NOMO-1 treated with dmso at 0.1 percent for 144 hours (cell line): Measurements from ENCODE around the gene ASXL3.

Source experiments
- DNase-seq: peaks from one replicate; lab custom pipeline; 2025; ENCODE audit not compliant: unreplicated experiment; lab: John Stamatoyannopoulos, UW

The ASXL3 gene

DNA sequence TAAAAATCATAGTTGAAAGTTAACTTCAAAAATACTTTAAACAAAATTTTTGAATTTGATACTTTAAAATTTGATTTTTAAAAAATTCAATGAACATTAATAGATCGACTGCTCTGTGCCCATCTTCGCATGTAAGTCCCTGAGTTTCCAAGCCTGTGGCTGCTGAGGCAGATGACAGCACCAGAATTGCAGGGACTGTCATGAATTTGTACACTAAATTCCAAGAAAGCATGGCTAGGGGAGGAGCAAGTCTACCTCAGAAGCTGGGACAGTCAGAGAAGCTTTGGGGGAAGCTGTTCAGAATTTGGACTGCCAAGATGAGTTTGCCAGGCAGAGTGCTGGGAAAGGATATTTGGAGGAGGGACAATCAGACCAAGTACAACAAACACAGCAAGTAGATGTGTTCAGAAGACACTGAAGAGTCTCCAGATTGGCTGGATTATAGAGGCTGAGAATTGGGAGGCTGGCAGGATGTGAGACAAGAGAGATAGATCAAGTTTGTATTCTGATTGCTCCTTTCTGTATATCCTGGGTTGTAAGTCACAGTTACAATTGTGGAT is 79.0 kb downstream of the ASXL3 start:
- no peak for DNase-seq

- no peak for DNase-seq
These were observed 82.8 kb downstream of the ASXL3 start for GRCh38 chr18:33660696-33661310.

DNA sequence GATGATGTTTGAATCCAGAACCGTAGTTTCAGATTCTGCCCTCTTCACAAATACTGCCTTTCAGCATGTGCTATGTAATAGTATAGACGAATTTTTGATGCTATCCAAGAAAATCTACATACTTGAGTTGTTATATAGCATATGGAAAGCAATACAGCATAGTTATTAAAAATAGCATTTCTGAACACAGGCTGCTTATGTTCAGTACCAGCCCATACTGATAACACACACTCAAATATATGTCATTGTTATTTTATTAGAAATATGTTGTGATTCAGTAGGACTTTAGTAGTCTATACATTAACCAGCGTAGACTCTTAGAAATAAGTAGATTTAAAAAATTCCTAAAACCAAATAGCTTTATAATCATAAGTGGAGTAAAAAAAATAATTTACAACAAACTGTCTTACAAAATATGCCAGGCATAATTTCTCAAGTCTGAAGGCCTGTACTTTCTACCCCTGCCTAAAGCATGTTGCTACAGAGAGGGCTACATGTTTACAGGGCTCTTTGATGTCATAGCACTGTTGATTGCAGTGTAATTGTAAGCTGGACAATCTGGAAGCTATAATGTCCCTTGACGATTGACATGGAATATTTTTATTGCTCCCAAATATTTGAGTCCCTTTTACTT is 86.3 kb downstream of the ASXL3 start:
- DNase-seq, result no peak

DNA sequence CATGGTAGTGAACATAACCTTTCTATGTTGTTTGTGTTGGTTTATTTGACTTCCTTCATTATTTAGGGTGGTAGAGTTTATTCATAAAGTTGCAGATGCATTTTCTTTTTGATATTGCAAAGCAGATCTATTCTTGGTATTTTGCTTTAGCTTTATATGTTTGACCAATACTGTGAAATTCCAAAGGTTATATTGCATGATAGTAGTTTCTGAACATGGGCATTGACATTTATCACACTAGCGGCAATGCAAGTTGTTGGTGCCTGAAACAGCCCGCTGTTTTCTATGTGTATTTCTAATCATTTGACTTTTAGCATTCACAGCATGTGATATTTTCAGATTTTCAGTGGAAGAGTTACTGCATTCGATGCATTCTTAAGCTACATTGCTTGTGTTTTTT is 87.2 kb downstream of the ASXL3 start:
- DNase-seq, result no peak

- no peak for DNase-seq
These were observed 87.6 kb downstream of the ASXL3 start for GRCh38 chr18:33665641-33666040.

- DNase-seq, result no peak
These were observed 88.9 kb downstream of the ASXL3 start for GRCh38 chr18:33666915-33667314.

DNA sequence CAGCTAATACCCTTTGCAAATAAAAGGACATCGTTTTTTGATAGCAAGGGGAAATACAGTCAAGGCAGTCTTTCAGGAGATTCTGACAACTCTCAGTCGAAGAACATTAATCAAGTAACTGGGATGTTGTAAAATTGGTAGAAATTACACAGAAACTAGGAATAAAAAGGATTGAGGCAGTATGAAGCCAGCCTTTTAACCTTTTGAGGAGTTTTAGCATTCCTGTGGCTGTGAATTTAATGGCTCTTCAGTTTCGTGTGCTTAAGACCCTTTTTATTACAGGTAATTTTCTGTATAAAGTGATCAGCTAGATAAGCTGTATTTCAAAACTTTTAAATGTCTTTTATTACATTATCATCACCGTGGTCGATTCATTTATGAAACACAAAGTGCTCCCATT is 91.6 kb downstream of the ASXL3 start:
- no peak for DNase-seq

GRCh38 chr18:33670029-33670428 is 92.0 kb downstream of the ASXL3 start:
- DNase-seq, result no peak

- no peak for DNase-seq
These were observed 95.7 kb downstream of the ASXL3 start for GRCh38 chr18:33673689-33674088.

- no peak for DNase-seq
These were observed 98.6 kb downstream of the ASXL3 start for GRCh38 chr18:33676593-33676992.

DNA sequence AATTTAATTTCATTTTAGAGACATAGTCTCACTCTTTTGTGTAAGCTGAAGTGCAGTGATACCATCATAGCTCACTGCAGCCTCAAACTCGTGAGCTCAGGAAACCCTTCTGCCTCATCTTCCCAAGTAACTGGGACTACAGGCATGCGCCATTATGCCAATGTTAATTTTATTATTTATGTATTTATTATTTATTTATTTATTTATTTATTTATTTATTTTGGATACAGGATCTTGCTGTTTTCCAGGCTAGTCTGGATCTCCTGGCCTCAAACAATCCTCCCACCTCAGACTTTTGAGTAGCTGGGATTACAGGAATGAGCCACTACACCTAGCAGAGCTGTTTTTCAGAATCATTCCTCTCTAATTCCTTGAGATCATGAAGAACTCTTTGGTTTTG is 99.9 kb downstream of the ASXL3 start:
- no peak for DNase-seq

DNA sequence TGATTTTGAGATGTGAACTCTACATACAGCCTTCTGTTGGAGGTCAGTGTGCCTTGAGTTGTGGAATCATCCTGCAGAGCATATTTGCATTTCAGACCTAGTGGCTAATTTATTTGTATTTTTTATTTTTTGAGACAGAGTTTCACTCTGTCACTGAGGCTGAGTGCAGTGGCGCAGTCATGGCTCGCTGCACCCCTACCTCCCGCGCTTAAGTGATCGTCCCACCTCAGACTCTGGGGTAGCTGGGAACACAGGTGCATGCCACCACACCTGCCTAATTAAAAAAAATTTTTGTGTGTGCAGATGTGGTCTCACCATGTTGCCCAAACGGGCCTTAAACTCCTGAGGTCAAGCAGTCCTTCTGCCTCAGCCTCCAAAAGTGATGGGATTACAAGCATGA is 104.4 kb downstream of the ASXL3 start:
- no peak for DNase-seq

DNA sequence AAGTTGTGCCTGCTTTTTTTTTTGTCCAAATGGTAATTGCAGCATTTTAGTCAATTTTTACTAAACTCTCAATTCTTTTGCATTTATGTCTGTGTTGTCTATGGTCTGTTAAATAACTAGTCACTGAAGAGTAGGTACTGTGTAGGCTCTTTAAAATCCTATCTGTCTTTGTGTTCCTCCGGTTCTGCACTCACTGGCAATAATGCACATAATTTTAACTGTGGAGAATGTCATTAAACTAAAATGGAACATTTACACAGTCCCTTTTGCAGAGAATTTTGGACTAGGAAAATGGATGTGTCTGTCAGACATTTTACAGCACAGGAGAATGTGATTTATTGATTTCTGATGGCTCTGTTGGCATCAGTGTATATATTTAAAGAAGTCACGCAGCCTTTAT is 116.6 kb downstream of the ASXL3 start:
- DNase-seq, result no peak

DNA sequence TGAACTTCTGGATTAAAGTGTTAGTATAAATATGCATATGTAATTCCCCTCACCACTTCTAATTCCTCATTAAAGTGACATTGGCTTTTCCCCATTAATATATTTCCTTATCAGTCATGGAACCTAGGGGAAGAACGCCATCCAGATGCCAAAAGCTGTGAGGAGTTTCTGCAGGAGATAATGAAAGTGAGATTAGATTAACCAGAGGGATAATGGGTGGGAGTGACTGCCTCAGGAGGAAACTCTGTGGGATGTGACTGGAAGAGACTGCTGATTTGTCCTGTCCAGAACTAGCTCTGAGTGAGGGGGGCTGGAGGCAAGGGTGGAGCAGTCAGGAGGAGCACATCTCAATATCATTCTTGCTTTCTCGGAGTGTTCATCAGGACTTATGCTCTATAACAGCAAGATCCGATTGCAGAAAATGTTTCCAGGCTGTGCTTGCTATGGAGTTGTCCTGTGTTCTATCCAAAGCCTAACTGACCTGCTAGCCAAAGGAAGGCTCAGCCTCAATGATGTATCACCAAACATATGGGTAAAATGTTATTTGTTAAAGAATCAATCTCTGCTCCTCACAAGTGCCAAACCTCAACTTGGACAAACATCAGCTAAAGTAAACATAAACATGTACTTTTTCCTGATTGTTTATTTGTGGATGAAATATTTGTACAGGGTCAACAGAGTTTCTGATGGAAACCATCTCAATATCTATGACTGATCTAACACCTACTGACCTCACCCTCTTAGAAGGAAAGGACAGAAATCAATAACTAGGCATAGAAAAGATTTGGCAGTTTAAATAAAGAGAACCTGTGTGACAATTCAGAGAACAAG is 118.5 kb downstream of the ASXL3 start:
- DNase-seq, result no peak

- no peak for DNase-seq
These were observed 119.5 kb downstream of the ASXL3 start for GRCh38 chr18:33697498-33697897.

- no peak for DNase-seq
These were observed 121.4 kb downstream of the ASXL3 start for GRCh38 chr18:33699372-33699771.

GRCh38 chr18:33700513-33700976 is 122.5 kb downstream of the ASXL3 start:
- DNase-seq, result no peak

- DNase-seq, result no peak
These were observed 124.6 kb downstream of the ASXL3 start for GRCh38 chr18:33702625-33703024.

DNA sequence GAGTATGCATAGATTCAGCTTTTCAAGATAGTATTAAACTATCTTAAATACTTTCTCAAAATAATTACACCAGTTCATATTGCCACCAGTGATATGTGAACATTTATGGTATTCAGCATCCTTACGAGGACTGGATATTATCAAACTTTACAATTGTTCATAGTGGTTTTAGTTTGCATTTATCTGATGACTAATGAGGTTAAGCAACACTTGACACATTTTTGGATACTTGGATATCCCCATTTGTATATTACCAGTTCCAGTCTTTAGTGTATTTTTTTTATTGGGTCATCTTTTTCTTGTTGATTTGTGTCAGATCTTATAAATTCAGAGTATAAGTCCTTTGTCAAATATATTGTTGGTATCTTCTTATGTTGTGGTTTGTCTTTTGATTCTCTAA is 128.4 kb downstream of the ASXL3 start:
- no peak for DNase-seq

DNA sequence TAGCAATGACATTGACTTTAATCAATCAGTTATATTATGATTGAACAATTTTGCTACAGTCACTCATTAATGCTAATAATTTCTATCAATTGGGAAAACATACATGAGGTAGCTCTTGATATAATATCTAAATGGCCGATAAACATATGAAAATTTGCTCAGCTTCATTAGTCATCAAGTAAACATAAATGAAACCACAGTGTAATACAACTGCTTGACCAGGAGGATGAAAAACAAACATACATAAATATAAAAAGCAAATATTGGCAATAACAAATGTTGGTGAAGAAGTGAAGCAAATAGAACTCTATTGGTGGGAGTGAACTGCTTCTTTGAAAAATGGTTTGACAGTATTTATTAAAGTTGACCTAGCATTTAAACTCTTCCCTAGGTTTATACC is 130.9 kb downstream of the ASXL3 start:
- no peak for DNase-seq

DNA sequence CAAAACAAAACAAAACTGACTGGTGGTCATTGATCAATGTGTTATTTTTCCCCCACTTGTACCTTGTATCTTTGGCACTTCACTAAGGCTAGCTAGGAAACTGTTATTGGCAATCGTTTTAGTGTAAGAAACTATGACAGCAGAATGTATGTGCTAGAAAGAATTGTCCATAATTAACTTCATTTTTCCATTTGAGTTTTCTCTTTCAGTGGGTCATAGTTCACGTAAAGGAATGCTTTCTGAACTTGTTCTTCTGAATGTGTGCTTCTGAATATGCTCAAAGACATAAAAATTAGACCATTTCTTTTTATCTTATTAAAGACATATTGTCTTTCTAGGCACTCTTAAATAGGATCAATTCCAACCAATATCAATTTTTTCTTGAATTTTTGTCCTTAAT is 132.2 kb downstream of the ASXL3 start:
- no peak for DNase-seq

GRCh38 chr18:33711514-33711913 is 133.5 kb downstream of the ASXL3 start:
- DNase-seq, result no peak
